ENCODE data around the gene DMD.

DMD gene

DNA sequence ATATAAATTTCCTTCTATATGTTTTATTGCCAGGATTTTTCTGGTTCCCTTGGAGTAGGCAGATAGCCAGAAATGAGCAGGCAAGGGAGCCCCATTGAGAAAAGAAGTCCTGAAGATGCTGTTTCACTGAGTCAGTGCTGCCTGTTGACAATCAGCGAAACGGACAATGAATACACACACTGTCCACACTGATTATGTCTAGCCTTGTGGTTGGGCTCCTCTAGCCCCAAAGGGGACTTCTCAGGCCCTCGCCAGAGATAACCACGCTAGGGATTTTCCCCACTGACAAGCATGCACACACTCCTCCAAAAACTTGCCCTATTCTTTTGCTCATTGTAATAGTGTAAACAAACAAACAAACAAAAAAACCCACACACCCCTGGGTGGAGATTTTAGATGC lies 369.3 kb downstream of the DMD start:
- FAIRE-seq, result no peak
- no peak for DNase-seq (ENCODE audit: insufficient read length)
- TF ChIP-seq TAF1 (IDR thresholded peaks at IDR 0.05; ENCODE audit: borderline replicate concordance, low read depth, low read length), result no peak
- TF ChIP-seq POLR2A (IDR thresholded peaks at IDR 0.05; ENCODE audit: low read depth, low read length), result no peak
- TF ChIP-seq POLR2AphosphoS5 (IDR thresholded peaks at IDR 0.05; ENCODE audit: low read depth, low read length), result no peak

DNA sequence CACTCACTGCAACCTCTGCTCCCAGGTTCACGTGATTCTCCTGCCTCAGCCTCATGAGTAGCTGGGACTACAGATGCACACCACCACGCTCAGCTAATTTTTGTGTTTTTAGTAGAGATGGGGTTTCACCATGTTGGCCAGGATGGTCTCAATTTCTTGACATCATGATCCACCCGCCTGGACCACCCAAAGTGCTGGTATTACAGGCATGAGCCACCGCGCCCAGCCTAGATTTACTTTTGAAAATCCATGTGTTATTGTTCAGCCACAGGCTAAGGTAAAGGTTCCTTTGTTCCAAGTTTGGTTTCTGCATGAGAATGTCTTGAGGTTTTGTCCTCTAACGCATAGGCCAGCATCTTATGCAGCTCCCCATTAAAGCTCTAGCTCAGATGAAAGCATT lies 371.6 kb downstream of the DMD start:
- no peak for DNase-seq (ENCODE audit: insufficient read length)
- no peak for FAIRE-seq
- TF ChIP-seq POLR2AphosphoS5 (IDR thresholded peaks at IDR 0.05; ENCODE audit: low read depth, low read length) (no peak), TAF1 (IDR thresholded peaks at IDR 0.05; ENCODE audit: borderline replicate concordance, low read depth, low read length) (no peak), POLR2A (IDR thresholded peaks at IDR 0.05; ENCODE audit: low read depth, low read length) (no peak)

DNA sequence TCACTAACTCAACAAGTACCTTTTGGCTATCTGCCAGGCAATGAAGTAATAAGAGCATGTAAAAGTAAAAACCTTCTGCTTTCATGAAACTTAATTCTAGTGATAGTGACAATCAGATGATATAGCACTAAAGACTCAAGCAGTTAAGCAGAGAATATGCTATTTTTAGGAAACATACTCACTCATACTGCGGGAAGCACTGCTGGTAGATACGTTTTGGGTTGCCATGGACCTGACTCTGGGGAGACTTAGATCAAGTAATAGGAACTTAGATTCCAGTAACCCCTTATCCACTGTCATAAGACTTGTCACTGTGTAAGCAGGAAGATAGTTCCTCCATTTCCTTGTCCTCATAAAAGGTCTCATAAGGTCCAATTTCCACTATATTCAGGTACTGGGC lies 386.3 kb downstream of the DMD start:
- FAIRE-seq, result no peak
- TF ChIP-seq POLR2AphosphoS5 (IDR thresholded peaks at IDR 0.05; ENCODE audit: low read depth, low read length) (no peak), TAF1 (IDR thresholded peaks at IDR 0.05; ENCODE audit: borderline replicate concordance, low read depth, low read length) (no peak), POLR2A (IDR thresholded peaks at IDR 0.05; ENCODE audit: low read depth, low read length) (no peak)
- no peak for DNase-seq (ENCODE audit: insufficient read length)

GRCh38 chrX:32804034-32804433 lies 407.3 kb downstream of the DMD start:
- TF ChIP-seq TAF1 (IDR thresholded peaks at IDR 0.05; ENCODE audit: borderline replicate concordance, low read depth, low read length) (no peak), POLR2A (IDR thresholded peaks at IDR 0.05; ENCODE audit: low read depth, low read length) (no peak), POLR2AphosphoS5 (IDR thresholded peaks at IDR 0.05; ENCODE audit: low read depth, low read length) (no peak)
- no peak for FAIRE-seq
- no peak for DNase-seq (ENCODE audit: insufficient read length)

DNA sequence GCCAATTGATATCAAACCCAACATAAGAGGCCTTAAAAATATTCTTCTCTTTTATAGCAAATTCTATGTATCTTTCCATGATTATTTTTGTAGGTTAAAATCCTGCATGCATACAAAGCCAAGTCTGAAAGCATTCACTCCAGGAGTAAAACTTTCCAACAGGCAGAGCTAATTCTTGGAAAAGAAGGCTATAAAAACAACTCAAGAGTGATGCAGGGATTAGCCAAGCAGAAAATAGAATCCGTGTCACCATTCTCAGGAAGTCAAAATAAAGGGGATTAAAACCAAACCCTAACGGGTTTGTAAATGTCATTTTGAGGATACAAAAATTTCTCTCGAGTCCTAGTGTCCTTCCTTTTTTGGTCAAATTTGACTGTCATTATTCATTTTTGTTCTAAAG lies 412.4 kb downstream of the DMD start:
- no peak for DNase-seq (ENCODE audit: insufficient read length)
- no peak for FAIRE-seq
- TF ChIP-seq TAF1 (IDR thresholded peaks at IDR 0.05; ENCODE audit: borderline replicate concordance, low read depth, low read length), result no peak
- no peak for TF ChIP-seq POLR2A (IDR thresholded peaks at IDR 0.05; ENCODE audit: low read depth, low read length)
- no peak for TF ChIP-seq POLR2AphosphoS5 (IDR thresholded peaks at IDR 0.05; ENCODE audit: low read depth, low read length)

DNA sequence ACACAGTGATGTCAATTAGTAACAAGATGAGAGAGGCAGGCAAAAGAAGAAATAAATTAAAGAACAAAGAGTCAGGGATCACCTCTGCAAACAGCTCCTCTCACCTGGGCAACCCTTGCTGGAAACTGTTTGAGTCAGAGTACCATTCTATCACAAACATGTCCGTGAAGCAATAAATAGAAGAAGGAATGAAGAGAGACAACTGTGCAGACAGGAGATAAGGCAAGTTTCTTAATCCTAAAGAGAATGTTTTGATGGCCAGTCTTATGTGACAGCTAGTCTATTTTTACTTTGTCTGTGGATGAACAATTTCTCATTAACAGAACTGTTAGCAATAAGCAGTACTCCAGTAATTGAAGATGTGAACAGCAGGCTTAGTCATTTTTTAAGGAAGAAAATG lies 422.4 kb downstream of the DMD start:
- TF ChIP-seq TAF1 (IDR thresholded peaks at IDR 0.05; ENCODE audit: borderline replicate concordance, low read depth, low read length) (no peak), POLR2AphosphoS5 (IDR thresholded peaks at IDR 0.05; ENCODE audit: low read depth, low read length) (no peak), POLR2A (IDR thresholded peaks at IDR 0.05; ENCODE audit: low read depth, low read length) (no peak)
- DNase-seq (ENCODE audit: insufficient read length), result no peak
- no peak for FAIRE-seq

DNA sequence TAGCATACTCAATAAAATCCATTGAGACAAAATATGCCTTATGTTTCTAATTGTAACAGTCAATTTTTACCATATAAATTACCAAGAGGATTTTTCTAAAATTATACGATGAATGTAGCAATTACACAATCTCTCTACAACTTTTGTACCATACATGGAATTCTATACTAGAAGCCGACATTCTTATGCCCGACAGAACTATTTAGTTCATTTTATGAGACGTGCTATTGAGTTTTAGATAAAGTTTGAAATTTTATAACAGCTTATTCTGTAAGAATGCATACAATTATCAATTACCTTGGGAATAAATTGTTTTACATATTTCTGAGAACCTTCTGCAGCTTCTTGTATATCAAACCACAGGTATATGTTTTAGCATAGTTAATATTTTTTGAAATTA lies 431.2 kb downstream of the DMD start:
- DNase-seq (ENCODE audit: insufficient read length), result no peak
- TF ChIP-seq TAF1 (IDR thresholded peaks at IDR 0.05; ENCODE audit: borderline replicate concordance, low read depth, low read length) (no peak), POLR2AphosphoS5 (IDR thresholded peaks at IDR 0.05; ENCODE audit: low read depth, low read length) (no peak), POLR2A (IDR thresholded peaks at IDR 0.05; ENCODE audit: low read depth, low read length) (no peak)
- no peak for FAIRE-seq

- no peak for TF ChIP-seq POLR2A (IDR thresholded peaks at IDR 0.05; ENCODE audit: low read depth, low read length)
- no peak for TF ChIP-seq POLR2AphosphoS5 (IDR thresholded peaks at IDR 0.05; ENCODE audit: low read depth, low read length)
- TF ChIP-seq TAF1 (IDR thresholded peaks at IDR 0.05; ENCODE audit: borderline replicate concordance, low read depth, low read length), result no peak
- no peak for FAIRE-seq
- no peak for DNase-seq (ENCODE audit: insufficient read length)
These were observed 432.4 kb downstream of the DMD start for GRCh38 chrX:32778965-32779364.

DNA sequence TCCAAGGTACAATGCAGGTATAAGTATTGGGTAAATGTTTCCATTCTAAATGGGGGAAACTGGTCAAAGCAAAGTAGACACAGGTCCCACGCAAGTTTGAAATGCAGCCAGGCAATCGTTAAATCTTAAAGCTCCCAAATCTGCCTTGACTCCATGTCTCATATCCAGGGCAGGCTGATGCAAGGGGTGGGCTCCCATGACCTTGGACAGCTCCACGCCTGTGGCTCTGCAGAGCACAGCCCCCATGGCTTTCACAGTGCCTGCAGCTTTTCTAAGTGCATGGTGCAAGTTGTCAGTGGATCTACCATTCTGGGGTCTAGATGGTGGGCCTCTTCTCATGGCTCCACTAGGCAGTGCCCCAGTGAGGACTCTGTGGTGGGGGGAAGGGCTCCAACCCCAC lies 436.4 kb downstream of the DMD start:
- FAIRE-seq (no peak), DNase-seq (ENCODE audit: insufficient read length) (no peak)
- TF ChIP-seq POLR2AphosphoS5 (IDR thresholded peaks at IDR 0.05; ENCODE audit: low read depth, low read length) (no peak), TAF1 (IDR thresholded peaks at IDR 0.05; ENCODE audit: borderline replicate concordance, low read depth, low read length) (no peak)

DNA sequence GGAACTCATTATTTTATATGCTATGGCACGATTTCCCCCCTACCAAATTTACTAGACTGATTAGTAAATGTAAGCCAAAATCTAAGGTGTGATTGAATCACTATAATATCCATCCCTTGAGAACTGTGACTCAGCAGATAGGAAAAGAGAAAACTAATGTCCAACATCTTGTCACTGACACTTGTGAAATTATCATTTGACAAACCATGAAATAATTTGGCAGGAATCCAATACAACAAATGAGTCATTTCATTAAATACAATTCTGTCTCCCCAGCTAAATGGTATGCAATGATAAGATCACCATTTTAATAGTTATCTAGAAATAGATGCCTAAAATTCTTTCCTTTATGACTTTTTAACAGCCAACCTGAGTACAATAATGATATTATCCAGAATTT lies 462.3 kb downstream of the DMD start:
- no peak for TF ChIP-seq TAF1 (IDR thresholded peaks at IDR 0.05; ENCODE audit: borderline replicate concordance, low read depth, low read length)
- no peak for TF ChIP-seq POLR2A (IDR thresholded peaks at IDR 0.05; ENCODE audit: low read depth, low read length)
- TF ChIP-seq POLR2AphosphoS5 (IDR thresholded peaks at IDR 0.05; ENCODE audit: low read depth, low read length), result no peak
- no peak for FAIRE-seq
- DNase-seq (ENCODE audit: insufficient read length), result no peak

GRCh38 chrX:32745323-32745722 lies 466.0 kb downstream of the DMD start:
- no peak for FAIRE-seq
- DNase-seq (ENCODE audit: insufficient read length), result no peak
- TF ChIP-seq POLR2A (IDR thresholded peaks at IDR 0.05; ENCODE audit: low read depth, low read length), result no peak
- no peak for TF ChIP-seq POLR2AphosphoS5 (IDR thresholded peaks at IDR 0.05; ENCODE audit: low read depth, low read length)

GRCh38 chrX:32744921-32745320 lies 466.4 kb downstream of the DMD start:
- TF ChIP-seq POLR2A (IDR thresholded peaks at IDR 0.05; ENCODE audit: low read depth, low read length) (no peak), TAF1 (IDR thresholded peaks at IDR 0.05; ENCODE audit: borderline replicate concordance, low read depth, low read length) (no peak), POLR2AphosphoS5 (IDR thresholded peaks at IDR 0.05; ENCODE audit: low read depth, low read length) (no peak)
- DNase-seq (ENCODE audit: insufficient read length), result no peak
- FAIRE-seq, result no peak

DNA sequence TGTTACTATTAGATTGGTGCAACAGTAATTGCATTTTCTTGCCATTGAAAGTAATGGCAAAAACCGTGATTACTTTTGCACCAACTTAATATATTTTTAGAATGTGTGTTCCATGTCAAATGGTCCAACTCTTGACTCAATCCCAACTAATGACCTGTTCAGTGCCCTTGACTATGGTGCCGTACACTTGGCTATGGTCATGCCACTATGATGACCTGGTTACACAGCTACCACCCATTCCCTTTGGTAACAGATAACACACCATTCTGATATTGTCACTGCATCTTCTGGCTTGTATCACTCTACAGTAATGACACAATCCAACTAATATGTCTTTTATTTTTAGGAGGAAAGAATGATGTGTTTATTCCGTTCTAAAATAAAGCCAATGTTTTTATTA lies 469.4 kb downstream of the DMD start:
- no peak for FAIRE-seq
- TF ChIP-seq TAF1 (IDR thresholded peaks at IDR 0.05; ENCODE audit: borderline replicate concordance, low read depth, low read length) (no peak), POLR2AphosphoS5 (IDR thresholded peaks at IDR 0.05; ENCODE audit: low read depth, low read length) (no peak), POLR2A (IDR thresholded peaks at IDR 0.05; ENCODE audit: low read depth, low read length) (no peak)

More for the DNA sequence above, 469.4 kb downstream of the DMD start:
- DNase-seq (ENCODE audit: insufficient read length), result no peak
